Panc1 (cell line): Measurements from ENCODE around the gene FKTN. TPM values are rescaled to one million over a fixed set of nuclear protein-coding genes. Genes with fewer than 3 reads are reported as not detected.

ENCODE experiments used
- ATAC-seq: fragments of 200-7000 bp; cut with Tn5 transposase; 2 replicates; pipeline ENCODE4 v1.9.1; 2020; ENCODE audit warnings: mild to moderate bottlenecking, moderate library complexity
- BruUV-seq: library from RNA; stranded (reverse); fragments of 400-500 nt; replicated peaks from 2 replicates; lab custom pipeline; 2021; lab: Mats Ljungman, UMichigan
- CTCF ChIA-PET: fragments of 300-600 bp; sonication (Branson Sonifier 250); formaldehyde crosslinking; loops from one replicate; lab custom pipeline; 2022; ENCODE audit warnings: antibody characterized with exemption; lab: Charles Lee
- POLR2A ChIA-PET: fragments of 300-600 bp; sonication (Branson Sonifier 250); formaldehyde crosslinking; loops from one replicate; lab custom pipeline; 2022; ENCODE audit warnings: antibody characterized with exemption; lab: Charles Lee
- DNase-seq: peaks from one replicate; pipeline ENCODE4 v3.0.0-alpha.2; 2010; ENCODE audit warnings: low read depth, low spot score
- H3K27ac ChIP-seq: 2 replicates; pipeline ENCODE4 v1.5.1; 2011; ENCODE audit warnings: mild to moderate bottlenecking, low read length, inconsistent platforms
- H3K27me3 ChIP-seq: fragments of 200-500 bp; sonication (Bioruptor generic); 2 replicates; pipeline ENCODE4 v1.6.0; 2014; ENCODE audit warnings: low read length, inconsistent platforms; ENCODE audit not compliant: control insufficient read depth, insufficient read depth
- H3K36me3 ChIP-seq: fragments of 200-500 bp; sonication (Bioruptor generic); 2 replicates; pipeline ENCODE4 v1.5.1; 2014; ENCODE audit warnings: inconsistent platforms, mild to moderate bottlenecking, low read length, moderate library complexity; ENCODE audit not compliant: control insufficient read depth, insufficient read depth
- H3K4me1 ChIP-seq: 2 replicates; pipeline ENCODE4 v1.5.1; 2011; ENCODE audit warnings: inconsistent platforms, mild to moderate bottlenecking, low read length, moderate library complexity; ENCODE audit not compliant: control insufficient read depth, insufficient read depth
- H3K4me3 ChIP-seq, 2 experiments: 2 replicates each; pipeline ENCODE4 v1.5.1; 2011 to 2012; ENCODE audit warnings: low read depth in 2 of 2, low read length in 2 of 2, mild to moderate bottlenecking in 2 of 2, inconsistent platforms in 1 of 2, moderate library complexity in 1 of 2
- H3K9me3 ChIP-seq: fragments of 200-500 bp; sonication (Bioruptor generic); 2 replicates; pipeline ENCODE4 v1.5.1; 2014; ENCODE audit warnings: low read depth, mild to moderate bottlenecking, inconsistent platforms, low read length, moderate library complexity; ENCODE audit not compliant: control insufficient read depth, insufficient read depth
- CTCF ChIP-seq: fragments of 450-650 bp; IDR thresholded peaks from 2 replicates; pipeline ENCODE4 v1.5.1; 2017; ENCODE audit warnings: mild to moderate bottlenecking
- POLR2AphosphoS5 ChIP-seq: IDR thresholded peaks from 2 replicates; pipeline ENCODE4 v1.6.1; 2012; ENCODE audit warnings: mild to moderate bottlenecking, low read depth, low read length, moderate library complexity
- SIN3A ChIP-seq: IDR thresholded peaks from 2 replicates; pipeline ENCODE4 v1.6.1; 2012; ENCODE audit warnings: low read depth, mild to moderate bottlenecking, low read length, moderate library complexity, borderline replicate concordance; ENCODE audit not compliant: insufficient read depth
- TCF7L2 ChIP-seq: IDR thresholded peaks from 2 replicates; pipeline ENCODE4 v1.6.1; 2011; ENCODE audit warnings: mild to moderate bottlenecking, low read depth, low read length, inconsistent platforms
- in situ Hi-C: cut with HindIII; loops from 2 replicates; pipeline ENCODE4 v1.10.0; 2016; ENCODE audit warnings: low sequenced_read_pairs, low pct_unique_long_range_greater_than_20kb
- intact Hi-C: fragments of 100-400 bp; cut with micrococcal nuclease; formaldehyde crosslinking; loops from one replicate; pipeline ENCODE4 v1.10.0; 2022; ENCODE audit not compliant: unreplicated experiment
- total RNA-seq: library from RNA; stranded (reverse); gene quantifications from one replicate; pipeline ENCODE4 v1.2.1, GENCODE V29; 2021; ENCODE audit not compliant: unreplicated experiment
- TF ChIP-seq, protein P1 (sequence below), 2 experiments: IDR thresholded peaks; 2 replicates each; pipeline ENCODE4 v1.6.1; 2011 to 2012; ENCODE audit warnings: low read depth in 2 of 2, control low read depth in 1 of 2, low read length in 1 of 2, mild to moderate bottlenecking in 1 of 2, moderate library complexity in 1 of 2; ENCODE audit not compliant: insufficient read depth in 1 of 2

FKTN gene
- total RNA-seq, 1 experiment from 2014 or later: 15.2 TPM

DNA sequence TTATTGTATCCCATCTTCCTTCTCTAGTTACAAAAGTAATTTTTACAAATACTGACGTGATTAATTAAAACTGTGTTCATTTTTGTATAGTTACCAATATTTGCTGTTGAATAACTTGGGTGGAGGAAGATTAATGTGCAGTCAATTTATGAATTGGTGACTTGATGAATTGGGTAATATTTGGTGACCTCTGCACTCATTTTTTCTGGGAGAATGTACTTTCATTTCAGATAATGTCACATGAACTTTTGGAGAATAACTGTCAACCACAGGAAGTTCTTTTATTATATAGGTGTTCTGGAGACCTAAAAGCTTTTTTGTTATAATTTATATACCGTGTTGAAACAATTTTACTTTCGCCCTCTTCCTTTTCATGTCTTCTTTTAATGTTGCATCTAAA is 26.4 kb upstream of the FKTN start:
- Histone ChIP-seq H3K27me3 (no peaks in the 10 kb centered on the region), H3K4me3 (no peak overlapping the region), H3K27ac (no peak overlapping the region), H3K4me1 (no peaks in the 10 kb centered on the region), H3K36me3 (no peaks in the 10 kb centered on the region; the same call in 1 of the 2 replicates), H3K9me3 (no peaks in the 10 kb centered on the region)
- intact Hi-C loops (loop anchor here (10.0 kb wide), 1 partner anchor 107 kb away; no protein-coding TSS in a partner anchor), in situ Hi-C loops (no loop called here)
- no TSS peak for BruUV-seq
- TF ChIP-seq TCF7L2: no peak
- TF ChIP-seq CTCF: no peak
- no peak for TF ChIP-seq POLR2AphosphoS5
- no peak for TF ChIP-seq SIN3A
- TF ChIP-seq, protein P1, sequence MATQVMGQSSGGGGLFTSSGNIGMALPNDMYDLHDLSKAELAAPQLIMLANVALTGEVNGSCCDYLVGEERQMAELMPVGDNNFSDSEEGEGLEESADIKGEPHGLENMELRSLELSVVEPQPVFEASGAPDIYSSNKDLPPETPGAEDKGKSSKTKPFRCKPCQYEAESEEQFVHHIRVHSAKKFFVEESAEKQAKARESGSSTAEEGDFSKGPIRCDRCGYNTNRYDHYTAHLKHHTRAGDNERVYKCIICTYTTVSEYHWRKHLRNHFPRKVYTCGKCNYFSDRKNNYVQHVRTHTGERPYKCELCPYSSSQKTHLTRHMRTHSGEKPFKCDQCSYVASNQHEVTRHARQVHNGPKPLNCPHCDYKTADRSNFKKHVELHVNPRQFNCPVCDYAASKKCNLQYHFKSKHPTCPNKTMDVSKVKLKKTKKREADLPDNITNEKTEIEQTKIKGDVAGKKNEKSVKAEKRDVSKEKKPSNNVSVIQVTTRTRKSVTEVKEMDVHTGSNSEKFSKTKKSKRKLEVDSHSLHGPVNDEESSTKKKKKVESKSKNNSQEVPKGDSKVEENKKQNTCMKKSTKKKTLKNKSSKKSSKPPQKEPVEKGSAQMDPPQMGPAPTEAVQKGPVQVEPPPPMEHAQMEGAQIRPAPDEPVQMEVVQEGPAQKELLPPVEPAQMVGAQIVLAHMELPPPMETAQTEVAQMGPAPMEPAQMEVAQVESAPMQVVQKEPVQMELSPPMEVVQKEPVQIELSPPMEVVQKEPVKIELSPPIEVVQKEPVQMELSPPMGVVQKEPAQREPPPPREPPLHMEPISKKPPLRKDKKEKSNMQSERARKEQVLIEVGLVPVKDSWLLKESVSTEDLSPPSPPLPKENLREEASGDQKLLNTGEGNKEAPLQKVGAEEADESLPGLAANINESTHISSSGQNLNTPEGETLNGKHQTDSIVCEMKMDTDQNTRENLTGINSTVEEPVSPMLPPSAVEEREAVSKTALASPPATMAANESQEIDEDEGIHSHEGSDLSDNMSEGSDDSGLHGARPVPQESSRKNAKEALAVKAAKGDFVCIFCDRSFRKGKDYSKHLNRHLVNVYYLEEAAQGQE (IDR thresholded peaks at IDR 0.05; ENCODE audit: insufficient read depth in 1 of 2, low read depth in 2 of 2, low read length in 1 of 2): no peak
- ChIA-PET POLR2A (no interaction called here), CTCF (no interaction called here)
- ATAC-seq: no peak
- DNase-seq: no peak

DNA sequence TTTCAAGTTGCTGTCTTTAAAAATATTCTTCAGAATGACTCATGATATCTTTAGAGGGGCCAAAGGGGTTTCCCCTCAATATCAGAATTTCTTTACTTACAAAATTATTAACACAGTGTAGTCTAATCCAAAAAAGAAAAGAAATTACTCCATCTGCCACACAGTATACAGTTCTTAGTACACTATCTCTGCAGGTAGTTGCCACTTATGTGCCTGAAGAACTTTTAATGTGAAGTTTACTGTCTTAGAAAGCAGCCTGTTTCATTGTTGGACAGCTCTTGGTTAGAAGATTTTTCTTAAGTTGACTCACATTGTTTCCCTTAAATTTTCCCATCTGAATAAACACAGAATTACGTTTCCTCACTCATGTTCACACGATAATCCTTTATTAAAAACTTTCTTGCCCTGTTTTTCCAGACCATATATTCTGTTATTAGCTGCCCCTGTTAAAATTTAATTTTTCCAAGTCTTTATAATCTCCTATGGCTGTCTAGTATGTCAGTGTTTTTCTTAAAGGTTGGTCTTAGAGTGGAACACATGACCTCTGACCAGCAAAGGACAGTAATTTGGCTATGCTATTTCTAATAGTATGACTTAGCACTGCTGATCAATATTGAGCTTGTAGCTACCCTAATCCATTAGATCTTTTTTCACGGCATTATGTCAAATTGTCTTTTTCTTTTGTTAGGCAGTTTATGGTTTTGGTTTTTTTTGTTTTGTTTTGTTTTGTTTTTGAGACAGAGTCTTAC is 21.8 kb upstream of the FKTN start:
- Histone ChIP-seq H3K9me3 (no peaks in the 10 kb centered on the region), H3K4me1 (no peaks in the 10 kb centered on the region), H3K27me3 (no peaks in the 10 kb centered on the region), H3K36me3 (no peaks in the 10 kb centered on the region; the same call in 1 of the 2 replicates), H3K27ac (no peak overlapping the region), H3K4me3 (no peak overlapping the region)
- ATAC-seq (no peak), DNase-seq (no peak)
- intact Hi-C loops: loop anchor here (10.0 kb wide), 1 partner anchor 111 kb away; no protein-coding TSS in a partner anchor
- BruUV-seq: no TSS peak
- no peak for TF ChIP-seq TCF7L2
- TF ChIP-seq, protein P1 (IDR thresholded peaks at IDR 0.05; ENCODE audit: insufficient read depth in 1 of 2, low read depth in 2 of 2, low read length in 1 of 2): no peak
- TF ChIP-seq POLR2AphosphoS5: no peak
- no peak for TF ChIP-seq SIN3A
- no peak for TF ChIP-seq CTCF
- CTCF ChIA-PET: interaction anchor here (0.7 kb wide), 1 partner anchor 261 kb away, joined by 5 read pairs; no protein-coding TSS in a partner anchor
- POLR2A ChIA-PET: no interaction called here
- in situ Hi-C loops: no loop called here
